ENCODE measurements around the gene DENND4B. TPM values are rescaled to one million over a fixed set of nuclear protein-coding genes. Genes with fewer than 3 reads are reported as not detected.
"Not testable (repeated sequence)": the region's sequence is repeated elsewhere in the genome, so short reads cannot be mapped to it uniquely, and the experiment has no call there.

Gene DENND4B
- total and polyA plus RNA-seq, 12 donors = 8.9 to 110 (median 36.7) TPM

DNA sequence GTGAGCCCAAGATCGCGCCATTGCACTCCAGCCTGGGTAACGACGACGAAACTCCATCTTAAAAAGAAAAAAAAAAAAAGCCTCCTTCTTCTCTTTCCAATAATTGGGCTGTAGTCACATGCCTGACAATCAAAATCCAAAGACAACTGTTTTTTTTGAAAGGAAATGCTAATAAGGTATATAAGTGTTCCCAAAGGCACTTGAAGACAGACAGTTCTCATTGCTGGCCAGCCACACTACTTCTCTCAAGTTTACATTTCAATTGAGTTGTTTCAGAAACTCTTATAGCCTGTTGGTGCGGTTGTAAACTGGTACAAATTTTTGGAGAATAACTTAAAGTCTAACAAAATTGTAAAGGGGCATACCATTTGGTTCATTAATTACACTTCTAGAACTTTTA lies 47.0 kb downstream of the DENND4B start:
- Histone ChIP-seq H3K36me3 (replicated peaks in 1 of 2) (no peaks in the 10 kb centered on the region), H3K4me1 (replicated peaks in 1 of 2) (peaks cover 15 to 17% of the 10 kb centered on the region in 2 donors), H3K27ac (no peak overlapping the region), H3K27me3 (no peaks in the 10 kb centered on the region), H3K4me3 (no peak overlapping the region), H3K9me3 (replicated peaks in 1 of 3) (no peaks in the 10 kb centered on the region)
- intact Hi-C loops (cut with DNase I) = no loop called here
- no peak for DNase-seq
- TF ChIP-seq, protein P1, sequence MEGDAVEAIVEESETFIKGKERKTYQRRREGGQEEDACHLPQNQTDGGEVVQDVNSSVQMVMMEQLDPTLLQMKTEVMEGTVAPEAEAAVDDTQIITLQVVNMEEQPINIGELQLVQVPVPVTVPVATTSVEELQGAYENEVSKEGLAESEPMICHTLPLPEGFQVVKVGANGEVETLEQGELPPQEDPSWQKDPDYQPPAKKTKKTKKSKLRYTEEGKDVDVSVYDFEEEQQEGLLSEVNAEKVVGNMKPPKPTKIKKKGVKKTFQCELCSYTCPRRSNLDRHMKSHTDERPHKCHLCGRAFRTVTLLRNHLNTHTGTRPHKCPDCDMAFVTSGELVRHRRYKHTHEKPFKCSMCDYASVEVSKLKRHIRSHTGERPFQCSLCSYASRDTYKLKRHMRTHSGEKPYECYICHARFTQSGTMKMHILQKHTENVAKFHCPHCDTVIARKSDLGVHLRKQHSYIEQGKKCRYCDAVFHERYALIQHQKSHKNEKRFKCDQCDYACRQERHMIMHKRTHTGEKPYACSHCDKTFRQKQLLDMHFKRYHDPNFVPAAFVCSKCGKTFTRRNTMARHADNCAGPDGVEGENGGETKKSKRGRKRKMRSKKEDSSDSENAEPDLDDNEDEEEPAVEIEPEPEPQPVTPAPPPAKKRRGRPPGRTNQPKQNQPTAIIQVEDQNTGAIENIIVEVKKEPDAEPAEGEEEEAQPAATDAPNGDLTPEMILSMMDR (IDR thresholded peaks at IDR 0.05) = no peak
- TF ChIP-seq POLR2A (IDR thresholded peaks at IDR 0.05) = no peak
- 91 to 98% (median 97%) methylated on average over 6 of the region's 6 CpGs for WGBS, 4 donors

DNA sequence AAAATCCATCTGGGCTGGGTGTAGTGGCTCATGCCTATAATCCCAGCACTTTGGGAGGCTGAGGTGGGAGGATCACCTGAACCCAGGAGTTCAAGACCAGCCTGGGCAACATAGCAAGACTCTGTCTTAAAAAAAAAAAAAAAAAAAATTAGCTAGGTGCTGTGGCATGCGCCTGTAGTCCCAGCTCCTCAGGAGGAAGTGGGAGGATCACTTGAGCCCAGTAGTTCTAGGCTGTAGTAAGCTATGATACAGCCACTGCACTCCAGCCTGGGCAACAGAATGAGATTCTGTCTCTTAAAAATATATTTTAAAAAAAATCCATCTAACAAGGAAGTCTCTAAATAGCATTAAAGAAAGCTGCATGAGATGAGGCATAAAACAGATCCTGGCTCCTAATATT lies 50.7 kb downstream of the DENND4B start:
- H3K36me3 ChIP-seq (replicated peaks in 1 of 2); H3K27me3 ChIP-seq; H3K9me3 ChIP-seq (replicated peaks in 1 of 3); DNase-seq; intact Hi-C loops (cut with DNase I); H3K4me3 ChIP-seq: not testable (repeated sequence)
- Histone ChIP-seq H3K4me1 (replicated peaks in 1 of 2) (peaks cover 15 to 17% of the 10 kb centered on the region in 2 donors), H3K27ac (peak overlapping the region in 3 of 5 donors; percentile 51 to 60 (median 54))
- 76 to 88% (median 80%) methylated on average over 1 of the region's 1 CpG for WGBS, 4 donors

DNA sequence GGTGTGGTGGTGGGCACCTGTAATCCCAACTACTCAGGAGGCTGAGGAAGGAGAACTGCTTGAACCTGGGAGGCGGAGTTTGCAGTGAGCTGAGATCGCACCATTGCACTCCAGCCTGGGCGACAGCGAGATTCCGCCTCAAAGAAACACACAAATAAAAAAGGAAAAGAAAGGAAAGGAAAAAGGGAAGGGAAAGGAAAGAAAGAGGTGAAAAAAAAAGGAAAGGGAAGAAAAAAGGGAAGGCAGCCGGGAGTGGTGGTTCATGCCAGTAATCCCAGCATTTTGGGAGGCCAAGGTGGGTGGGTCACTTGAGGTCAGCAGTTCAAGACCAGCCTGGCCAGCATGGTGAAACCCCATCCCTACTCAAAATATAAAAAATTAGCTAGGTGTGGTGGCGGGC lies 55.5 kb downstream of the DENND4B start:
- H3K36me3 ChIP-seq (replicated peaks in 1 of 2); intact Hi-C loops (cut with DNase I); H3K27ac ChIP-seq; H3K4me3 ChIP-seq; H3K27me3 ChIP-seq; H3K9me3 ChIP-seq (replicated peaks in 1 of 3): not testable (repeated sequence)
- 94 to 97% (median 97%) methylated on average over 7 of the region's 7 CpGs for WGBS, 4 donors
- peaks cover under 1 to 25% of the 10 kb centered on the region in 2 donors for H3K4me1 ChIP-seq (replicated peaks in 1 of 2)
- DNase-seq = peak in 1 of 7 donors; percentile 9

DNA sequence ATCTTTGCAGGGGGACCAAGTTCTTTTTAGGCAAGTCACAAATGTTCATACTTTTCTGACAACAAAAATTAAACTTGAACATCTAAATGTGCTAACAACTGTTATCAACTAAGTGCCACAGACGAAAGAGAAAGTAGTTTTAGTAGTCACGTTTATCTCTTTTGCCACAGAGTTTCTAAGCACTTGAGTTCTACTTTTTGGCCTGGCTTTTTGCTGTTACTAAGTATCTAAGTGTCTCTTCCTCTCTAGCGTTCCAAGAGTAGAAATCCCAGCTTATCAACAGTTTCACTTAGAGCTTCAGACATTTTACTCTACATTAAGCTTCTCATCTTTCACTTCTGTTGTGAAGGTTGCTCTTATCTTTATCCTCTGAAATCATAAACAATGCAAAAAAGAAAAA lies 58.0 kb downstream of the DENND4B start:
- Histone ChIP-seq H3K4me3 (no peak overlapping the region), H3K27me3 (no peaks in the 10 kb centered on the region), H3K9me3 (replicated peaks in 1 of 3) (no peaks in the 10 kb centered on the region), H3K4me1 (replicated peaks in 1 of 2) (peaks cover 0 to 21% of the 10 kb centered on the region in 2 donors), H3K36me3 (replicated peaks in 1 of 2) (no peaks in the 10 kb centered on the region), H3K27ac (peak overlapping the region in 1 of 5 donors; percentile 40)
- intact Hi-C loops (cut with DNase I) = no loop called here
- DNase-seq = no peak
- 0 to 17% (median 9%) methylated on average over 3 of the region's 3 CpGs for WGBS, 4 donors
- TF ChIP-seq, protein P1 (IDR thresholded peaks at IDR 0.05) = no peak
- TF ChIP-seq POLR2A (IDR thresholded peaks at IDR 0.05) = no peak

DNA sequence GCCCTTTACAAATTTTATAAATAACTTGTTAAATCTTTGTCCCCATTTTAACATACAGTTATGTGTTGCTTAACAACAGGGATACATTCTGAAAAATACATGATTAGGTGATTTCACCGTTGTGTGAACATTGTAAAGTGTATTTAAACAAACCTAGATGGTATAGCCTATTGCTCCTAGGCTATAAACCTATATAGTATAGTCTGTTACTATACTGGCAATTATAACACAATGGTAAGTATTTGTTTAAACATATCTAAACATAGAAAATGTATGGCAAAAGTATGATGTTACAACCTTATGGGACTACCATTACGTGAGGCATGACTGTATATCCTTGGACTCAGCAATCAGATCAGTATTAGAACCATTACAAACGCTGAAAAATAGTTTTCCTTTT lies 60.4 kb downstream of the DENND4B start:
- no peak for DNase-seq
- Histone ChIP-seq H3K9me3 (replicated peaks in 1 of 3) (no peaks in the 10 kb centered on the region), H3K4me1 (replicated peaks in 1 of 2) (peaks cover 14 to 39% of the 10 kb centered on the region in 2 donors), H3K27me3 (no peaks in the 10 kb centered on the region), H3K36me3 (replicated peaks in 1 of 2) (no peaks in the 10 kb centered on the region), H3K4me3 (no peak overlapping the region), H3K27ac (no peak overlapping the region)
- no peak for TF ChIP-seq POLR2A (IDR thresholded peaks at IDR 0.05)
- TF ChIP-seq, protein P1 (IDR thresholded peaks at IDR 0.05) = no peak
- 76 to 78% (median 78%) methylated on average over 3 of the region's 3 CpGs for WGBS, 4 donors
- intact Hi-C loops (cut with DNase I) = no loop called here

Data from adrenal gland (tissue), 12 donors.